PC-3 (cell line): Measurements from ENCODE around the gene CEP85. TPM values are rescaled to one million over a fixed set of nuclear protein-coding genes. Genes with fewer than 3 reads are reported as not detected.

ENCODE experiments used
- ATAC-seq: fragments of 200-7000 bp; cut with Tn5 transposase; 2 replicates; pipeline ENCODE4 v1.9.1; 2020; ENCODE audit warnings: mild to moderate bottlenecking, moderate library complexity
- BruUV-seq: library from RNA; stranded (reverse); fragments of 400-500 nt; replicated peaks from 2 replicates; lab custom pipeline; 2021; lab: Mats Ljungman, UMichigan
- CTCF ChIA-PET: fragments of 300-600 bp; sonication (Branson Sonifier 250); formaldehyde crosslinking; loops from one replicate; lab custom pipeline; 2022; ENCODE audit warnings: antibody characterized with exemption; lab: Charles Lee
- POLR2A ChIA-PET: fragments of 300-600 bp; sonication (Branson Sonifier 250); formaldehyde crosslinking; loops from one replicate; lab custom pipeline; 2022; ENCODE audit warnings: antibody characterized with exemption; ENCODE audit not compliant: unreplicated experiment; lab: Charles Lee
- DNase-seq: peaks from one replicate; pipeline ENCODE4 v3.0.0-alpha.2; 2015
- H2AFZ ChIP-seq: fragments of 300-600 bp; sonication (generic); 2 replicates; pipeline ENCODE4 v1.6.0; 2016; ENCODE audit warnings: antibody characterized with exemption, low read length
- H3F3A ChIP-seq: fragments of 300-600 bp; sonication (generic); one replicate; pipeline ENCODE4 v1.6.0; 2017; ENCODE audit warnings: antibody characterized with exemption, low read length, control low read depth, mild to moderate bottlenecking; ENCODE audit not compliant: unreplicated experiment
- H3K27ac ChIP-seq: fragments of 300-600 bp; sonication (generic); 2 replicates; pipeline ENCODE4 v1.5.1; 2016; ENCODE audit warnings: mild to moderate bottlenecking, low read length
- H3K27me3 ChIP-seq: fragments of 300-600 bp; sonication (generic); 2 replicates; pipeline ENCODE4 v1.6.1; 2016; ENCODE audit warnings: low read length, mixed read lengths
- H3K36me3 ChIP-seq: fragments of 300-600 bp; sonication (generic); 2 replicates; pipeline ENCODE4 v1.6.1; 2016; ENCODE audit warnings: low read depth, mixed run types, low read length, mixed read lengths
- H3K4me1 ChIP-seq: fragments of 300-600 bp; sonication (generic); 2 replicates; pipeline ENCODE4 v1.5.1; 2016; ENCODE audit warnings: low read length; ENCODE audit not compliant: insufficient read depth
- H3K4me2 ChIP-seq: fragments of 300-600 bp; sonication (generic); 2 replicates; pipeline ENCODE4 v1.6.0; 2016; ENCODE audit warnings: low read length
- H3K4me3 ChIP-seq: fragments of 300-600 bp; sonication (generic); 2 replicates; pipeline ENCODE4 v1.5.1; 2016; ENCODE audit warnings: mild to moderate bottlenecking, low read length, mixed read lengths
- H3K79me2 ChIP-seq: fragments of 300-600 bp; sonication (generic); 2 replicates; pipeline ENCODE4 v1.6.1; 2017; ENCODE audit warnings: low read length, mixed read lengths
- H3K9ac ChIP-seq: fragments of 300-600 bp; sonication (generic); 2 replicates; pipeline ENCODE4 v1.6.0; 2016; ENCODE audit warnings: mild to moderate bottlenecking, low read length
- H3K9me2 ChIP-seq: fragments of 300-600 bp; sonication (generic); replicated peaks from 2 replicates; pipeline ENCODE4 v1.6.1; 2016; ENCODE audit warnings: mixed run types, low read length, mixed read lengths
- H3K9me3 ChIP-seq: fragments of 300-600 bp; sonication (generic); 2 replicates; pipeline ENCODE4 v1.6.1; 2016; ENCODE audit warnings: low read length, mixed read lengths
- H4K20me1 ChIP-seq: fragments of 300-600 bp; sonication (generic); 2 replicates; pipeline ENCODE4 v1.6.1; 2016; ENCODE audit warnings: low read length, mixed read lengths
- EZH2 ChIP-seq: fragments of 300-600 bp; sonication (generic); IDR thresholded peaks from one replicate; pipeline ENCODE4 v1.6.1; 2017; ENCODE audit warnings: antibody characterized with exemption, mild to moderate bottlenecking, low read length; ENCODE audit not compliant: unreplicated experiment
- EZH2phosphoT487 ChIP-seq: fragments of 300-600 bp; sonication (generic); IDR thresholded peaks from 2 replicates; pipeline ENCODE4 v1.6.1; 2018; ENCODE audit warnings: mild to moderate bottlenecking, antibody characterized with exemption, low read length, borderline replicate concordance
- intact Hi-C: fragments of 100-400 bp; cut with micrococcal nuclease; formaldehyde crosslinking; loops from 2 replicates; pipeline ENCODE4 v1.9.0; 2023
- total RNA-seq: library from RNA; depleted of rRNA; stranded (reverse); fragments of >200 nt; gene quantifications from 2 replicates; pipeline ENCODE4 v1.2.3, GENCODE V29; 2014
- TF ChIP-seq, protein P1 (sequence below): fragments of 300-600 bp; sonication (generic); conservative IDR thresholded peaks from 2 replicates; pipeline ENCODE4 v1.5.1; 2017; ENCODE audit warnings: antibody characterized with exemption, low read depth, mild to moderate bottlenecking, low read length

CEP85 gene
- total RNA-seq, 1 experiment from 2014 or later = 30.6 TPM

DNA sequence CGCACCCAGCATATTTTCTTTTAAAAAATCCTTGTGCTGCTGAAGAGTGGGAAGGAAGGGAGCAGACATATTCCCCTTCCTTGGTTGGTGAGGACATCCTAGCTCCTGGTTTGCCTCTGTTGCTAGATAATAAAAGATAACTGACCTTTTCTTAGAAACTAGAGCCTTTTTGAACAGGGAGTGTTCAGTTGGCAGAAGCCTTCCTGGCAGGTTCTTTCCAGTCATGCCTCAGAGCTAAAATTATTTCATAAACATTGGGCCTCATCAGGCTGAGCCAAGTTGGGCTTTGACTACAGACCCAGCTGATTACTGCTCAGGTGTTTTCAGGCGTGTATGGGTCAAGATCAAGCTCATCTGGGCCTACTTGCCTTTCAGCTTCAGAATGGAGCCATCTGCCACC lies 23.2 kb downstream of the CEP85 start:
- H3K9me3 ChIP-seq = no peaks in the 10 kb centered on the region
- no peak overlapping the region for H2AFZ ChIP-seq
- no peak overlapping the region for H3K9ac ChIP-seq
- H3K4me1 ChIP-seq = no peaks in the 10 kb centered on the region
- DNase-seq (no peak), ATAC-seq (no peak)
- ChIA-PET CTCF (no interaction called here), POLR2A (no interaction called here)
- intact Hi-C loops = no loop called here
- H4K20me1 ChIP-seq = no peaks in the 10 kb centered on the region
- H3K79me2 ChIP-seq = peaks cover 28% of the 10 kb centered on the region; the same call in 1 of the 2 replicates
- H3K4me2 ChIP-seq = no peak overlapping the region
- BruUV-seq = no TSS peak
- H3K36me3 ChIP-seq = peaks cover 61% of the 10 kb centered on the region
- TF ChIP-seq, protein P1, sequence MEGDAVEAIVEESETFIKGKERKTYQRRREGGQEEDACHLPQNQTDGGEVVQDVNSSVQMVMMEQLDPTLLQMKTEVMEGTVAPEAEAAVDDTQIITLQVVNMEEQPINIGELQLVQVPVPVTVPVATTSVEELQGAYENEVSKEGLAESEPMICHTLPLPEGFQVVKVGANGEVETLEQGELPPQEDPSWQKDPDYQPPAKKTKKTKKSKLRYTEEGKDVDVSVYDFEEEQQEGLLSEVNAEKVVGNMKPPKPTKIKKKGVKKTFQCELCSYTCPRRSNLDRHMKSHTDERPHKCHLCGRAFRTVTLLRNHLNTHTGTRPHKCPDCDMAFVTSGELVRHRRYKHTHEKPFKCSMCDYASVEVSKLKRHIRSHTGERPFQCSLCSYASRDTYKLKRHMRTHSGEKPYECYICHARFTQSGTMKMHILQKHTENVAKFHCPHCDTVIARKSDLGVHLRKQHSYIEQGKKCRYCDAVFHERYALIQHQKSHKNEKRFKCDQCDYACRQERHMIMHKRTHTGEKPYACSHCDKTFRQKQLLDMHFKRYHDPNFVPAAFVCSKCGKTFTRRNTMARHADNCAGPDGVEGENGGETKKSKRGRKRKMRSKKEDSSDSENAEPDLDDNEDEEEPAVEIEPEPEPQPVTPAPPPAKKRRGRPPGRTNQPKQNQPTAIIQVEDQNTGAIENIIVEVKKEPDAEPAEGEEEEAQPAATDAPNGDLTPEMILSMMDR = no peak
- TF ChIP-seq EZH2 = no peak
- H3F3A ChIP-seq = no peaks in the 10 kb centered on the region
- H3K4me3 ChIP-seq = no peak overlapping the region
- no peaks in the 10 kb centered on the region for H3K27me3 ChIP-seq
- no peaks in the 10 kb centered on the region for H3K9me2 ChIP-seq
- no peak overlapping the region for H3K27ac ChIP-seq

- H3K4me3 ChIP-seq = no peak overlapping the region
- ChIA-PET POLR2A (no interaction called here), CTCF (no interaction called here)
- intact Hi-C loops = no loop called here
- H3K4me2 ChIP-seq = no peak overlapping the region
- H3K9me3 ChIP-seq = no peaks in the 10 kb centered on the region
- no peaks in the 10 kb centered on the region for H3K4me1 ChIP-seq
- no peaks in the 10 kb centered on the region for H4K20me1 ChIP-seq
- no peak for DNase-seq
- no peak overlapping the region for H3K27ac ChIP-seq
- H3K9ac ChIP-seq = no peak overlapping the region
- TF ChIP-seq, protein P1 = no peak
- TF ChIP-seq EZH2 (no peak), EZH2phosphoT487 (no peak)
- H3K9me2 ChIP-seq = no peaks in the 10 kb centered on the region
- H3K36me3 ChIP-seq = peaks cover 62% of the 10 kb centered on the region
- peaks cover 15% of the 10 kb centered on the region; the same call in 1 of the 2 replicates for H3K79me2 ChIP-seq
- no peaks in the 10 kb centered on the region for H3K27me3 ChIP-seq
- no peak for ATAC-seq
- no TSS peak for BruUV-seq
- H2AFZ ChIP-seq = no peak overlapping the region
- no peaks in the 10 kb centered on the region for H3F3A ChIP-seq
Measured at GRCh38 chr1:26259005-26259404, 25.0 kb downstream of the CEP85 start.

GRCh38 chr1:26259578-26259977 lies 25.6 kb downstream of the CEP85 start:
- CTCF ChIA-PET = interaction anchor here (0.8 kb wide), 1 partner anchor 165 kb away, joined by 6 read pairs; no protein-coding TSS in a partner anchor
- BruUV-seq = no TSS peak
- POLR2A ChIA-PET = no interaction called here

More at GRCh38 chr1:26259578-26259977, 25.6 kb downstream of the CEP85 start:
- ATAC-seq = no peak
- Histone ChIP-seq H3K36me3 (peaks cover 65% of the 10 kb centered on the region), H3K27me3 (no peaks in the 10 kb centered on the region), H3K4me3 (no peak overlapping the region), H3K79me2 (peaks cover 9% of the 10 kb centered on the region; the same call in 1 of the 2 replicates), H3K9me2 (no peaks in the 10 kb centered on the region), H3K9me3 (no peaks in the 10 kb centered on the region), H4K20me1 (no peaks in the 10 kb centered on the region), H2AFZ (no peak overlapping the region), H3K9ac (no peak overlapping the region), H3K4me1 (no peaks in the 10 kb centered on the region), H3K4me2 (no peak overlapping the region), H3F3A (no peaks in the 10 kb centered on the region), H3K27ac (no peak overlapping the region)
- intact Hi-C loops = no loop called here
- TF ChIP-seq EZH2 = no peak
- TF ChIP-seq EZH2phosphoT487 = no peak
- TF ChIP-seq, protein P1 = no peak
- no peak for DNase-seq
